K562 (cell line): ENCODE data around the gene SLC35B1. TPM values are rescaled to one million over a fixed set of nuclear protein-coding genes. Genes with fewer than 3 reads are reported as not detected.
A peak's percentile ranks its signal among the peaks of the same experiment; 100 is the strongest.

ENCODE experiments used
- BHLHE40 ChIP-seq: IDR thresholded peaks from 2 replicates; pipeline ENCODE4 v1.6.1; 2011; ENCODE audit warnings: low read length, improper control_type of control experiment
- CHD4 ChIP-seq: fragments of 200-600 bp; sonication (generic); IDR thresholded peaks from 3 replicates; pipeline ENCODE4 v1.6.1; 2012; ENCODE audit warnings: low read depth, mild to moderate bottlenecking, mixed read lengths, low read length, inconsistent platforms; ENCODE audit not compliant: insufficient read depth, insufficient replicate concordance, poor library complexity, severe bottlenecking
- DACH1 ChIP-seq: fragments of 450-650 bp; IDR thresholded peaks from 2 replicates; pipeline ENCODE4 v1.6.1; 2018; ENCODE audit not compliant: partially characterized antibody
- ELF2 ChIP-seq: fragments of 250-450 bp; sonication (Bioruptor Pico); IDR thresholded peaks from 2 replicates; pipeline ENCODE4 v1.5.0; 2021; ENCODE audit warnings: mild to moderate bottlenecking
- FOXA1 ChIP-seq: fragments of 450-650 bp; IDR thresholded peaks from 2 replicates; pipeline ENCODE4 v1.6.1; 2016; ENCODE audit warnings: mild to moderate bottlenecking, borderline replicate concordance
- GABPB2 ChIP-seq: fragments of 250-450 bp; sonication (Bioruptor Pico); conservative IDR thresholded peaks from 2 replicates; pipeline ENCODE4 v1.5.1; 2021; ENCODE audit warnings: mild to moderate bottlenecking
- JUNB ChIP-seq: fragments of 450-650 bp; formaldehyde crosslinking; conservative IDR thresholded peaks from 2 replicates; pipeline ENCODE4 v1.4.0; 2020; ENCODE audit warnings: mild to moderate bottlenecking
- POLR2A ChIP-seq: fragments of 450-650 bp; conservative IDR thresholded peaks from 2 replicates; pipeline ENCODE4 v1.6.1; 2016
- PTRF ChIP-seq: fragments of 450-650 bp; IDR thresholded peaks from 2 replicates; pipeline ENCODE4 v1.6.1; 2016; ENCODE audit warnings: mild to moderate bottlenecking, missing genetic modification characterization, missing compliant biosample characterization
- PTTG1 ChIP-seq: fragments of 450-650 bp; IDR thresholded peaks from 2 replicates; pipeline ENCODE4 v1.6.1; 2016; ENCODE audit warnings: low read depth, mild to moderate bottlenecking, missing genetic modification characterization, missing compliant biosample characterization
- RBM17 ChIP-seq: fragments of 200-400 bp; formaldehyde crosslinking; IDR thresholded peaks from 2 replicates; pipeline ENCODE4 v1.6.1; 2017; ENCODE audit warnings: low read depth, mild to moderate bottlenecking, low read length, borderline replicate concordance
- RFX7 ChIP-seq: fragments of 250-450 bp; sonication (Bioruptor Pico); IDR thresholded peaks from 2 replicates; pipeline ENCODE4 v1.5.1; 2021; ENCODE audit warnings: mild to moderate bottlenecking
- RHOXF2B ChIP-seq: fragments of 250-450 bp; sonication (Bioruptor Pico); conservative IDR thresholded peaks from 2 replicates; pipeline ENCODE4 v1.5.1; 2021
- SIX5 ChIP-seq, 2 experiments: IDR thresholded peaks; 2 replicates each; pipeline ENCODE4 v1.6.1; 2011; ENCODE audit warnings: low read length in 2 of 2, borderline replicate concordance in 1 of 2, low read depth in 1 of 2, mild to moderate bottlenecking in 1 of 2, moderate library complexity in 1 of 2; ENCODE audit not compliant: insufficient read depth in 1 of 2
- SMAD2 ChIP-seq: fragments of 150-350 bp; IDR thresholded peaks from 2 replicates; pipeline ENCODE4 v1.6.1; 2014; ENCODE audit warnings: low read depth, mild to moderate bottlenecking, low read length
- SREBF1 ChIP-seq: fragments of 150-350 bp; IDR thresholded peaks from 2 replicates; pipeline ENCODE4 v1.6.1; 2014; ENCODE audit warnings: antibody characterized with exemption, low read depth, low read length, borderline replicate concordance
- SUPT5H ChIP-seq: fragments of 450-650 bp; IDR thresholded peaks from 2 replicates; pipeline ENCODE4 v1.6.1; 2016
- TBL1XR1 ChIP-seq, 2 experiments: IDR thresholded peaks; 2 replicates each; pipeline ENCODE4 v1.6.1; 2012; ENCODE audit warnings: improper control_type of control experiment in 2 of 2, low read length in 2 of 2, mild to moderate bottlenecking in 1 of 2
- TCFL5 ChIP-seq: fragments of 250-450 bp; sonication (Bioruptor Pico); conservative IDR thresholded peaks from 2 replicates; pipeline ENCODE4 v1.6.1; 2021; ENCODE audit warnings: mild to moderate bottlenecking, moderate library complexity, matching md5 sums
- U2AF2 ChIP-seq: fragments of 200-400 bp; formaldehyde crosslinking; optimal IDR thresholded peaks from 2 replicates; pipeline ENCODE3; 2017; ENCODE audit warnings: low read depth, mild to moderate bottlenecking, low read length
- ZFPM2 ChIP-seq: fragments of 250-450 bp; sonication (Bioruptor Pico); IDR thresholded peaks from 2 replicates; pipeline ENCODE4 v1.5.1; 2022; ENCODE audit warnings: mild to moderate bottlenecking
- ZNF263 ChIP-seq: sonication (generic); formaldehyde crosslinking; IDR thresholded peaks from 2 replicates; pipeline ENCODE4 v1.8.0; 2022; ENCODE audit warnings: mild to moderate bottlenecking, missing genetic modification reagents, borderline replicate concordance
- ZNF3 ChIP-seq: fragments of 250-450 bp; sonication (Bioruptor Pico); IDR thresholded peaks from 2 replicates; pipeline ENCODE4 v1.5.0; 2021; ENCODE audit warnings: mild to moderate bottlenecking, moderate library complexity
- ZNF436 ChIP-seq: fragments of 250-450, 450-650 bp; sonication (Bioruptor Pico); formaldehyde crosslinking; IDR thresholded peaks from 2 replicates; pipeline ENCODE4 v1.7.0; 2020; ENCODE audit warnings: mild to moderate bottlenecking
- ZNF507 ChIP-seq: conservative IDR thresholded peaks from 2 replicates; pipeline ENCODE4 v1.6.1; 2017; ENCODE audit warnings: missing genetic modification characterization, missing compliant biosample characterization
- ZNF586 ChIP-seq: fragments of 450-650 bp; formaldehyde crosslinking; conservative IDR thresholded peaks from 2 replicates; pipeline ENCODE4 v1.4.0; 2020; ENCODE audit warnings: mild to moderate bottlenecking, moderate library complexity
- ZNF695 ChIP-seq: fragments of 450-650 bp; formaldehyde crosslinking; IDR thresholded peaks from 2 replicates; pipeline ENCODE4 v1.4.0; 2020; ENCODE audit warnings: mild to moderate bottlenecking, moderate library complexity
- ZNF696 ChIP-seq: fragments of 250-450 bp; sonication (Bioruptor Pico); conservative IDR thresholded peaks from 2 replicates; pipeline ENCODE4 v1.4.0; 2020; ENCODE audit warnings: mild to moderate bottlenecking, moderate library complexity
- ZSCAN29 ChIP-seq: fragments of 450-650 bp; IDR thresholded peaks from 2 replicates; pipeline ENCODE4 v1.6.1; 2017
- polyA plus RNA-seq, 8 experiments: library from polyadenylated mRNA; depleted of rRNA in 4 of 8; stranded (reverse) in 5 of 8; unstranded in 3 of 8; fragments of >200 nt; fragmentation: Nextera tagmentation in 2 of 8; fragmentation: Illumina TruSeq in 1 of 8; extraction: Ambion mirVana in 2 of 8; extraction: Trizol in 1 of 8; gene quantifications; 2 replicates each; pipeline versions ENCODE4 v1.2.1 to v1.2.3, GENCODE V29; 2011 to 2014; ENCODE audit warnings: inconsistent platforms in 1 of 8, missing spikeins in 1 of 8
- total RNA-seq, 7 experiments: library from RNA; depleted of rRNA in 6 of 7; stranded (reverse); fragments of >200 nt in 6 of 7; fragmentation: Illumina TruSeq in 2 of 7; extraction: Trizol in 2 of 7; gene quantifications; 2 replicates each; pipeline versions ENCODE4 v1.2.1 to v1.2.3, GENCODE V29; 2011 to 2021; ENCODE audit warnings: low replicate concordance in 1 of 7
- TF ChIP-seq, protein P1 (sequence below): fragments of 450-650 bp; IDR thresholded peaks from 2 replicates; pipeline ENCODE4 v1.6.1; 2018; ENCODE audit warnings: mild to moderate bottlenecking, low read depth; ENCODE audit not compliant: partially characterized antibody
- TF ChIP-seq, protein P2 (sequence below): sonication (generic); formaldehyde crosslinking; IDR thresholded peaks from 2 replicates; pipeline ENCODE4 v1.9.0; 2022; ENCODE audit warnings: mild to moderate bottlenecking, missing genetic modification reagents

Gene SLC35B1
- total and polyA plus RNA-seq, 9 of the 15 experiments (the other 6 are each of a cell fraction or from before 2014, with no cell fraction given): 51.4 to 87.9 (median 66.3) TPM

DNA sequence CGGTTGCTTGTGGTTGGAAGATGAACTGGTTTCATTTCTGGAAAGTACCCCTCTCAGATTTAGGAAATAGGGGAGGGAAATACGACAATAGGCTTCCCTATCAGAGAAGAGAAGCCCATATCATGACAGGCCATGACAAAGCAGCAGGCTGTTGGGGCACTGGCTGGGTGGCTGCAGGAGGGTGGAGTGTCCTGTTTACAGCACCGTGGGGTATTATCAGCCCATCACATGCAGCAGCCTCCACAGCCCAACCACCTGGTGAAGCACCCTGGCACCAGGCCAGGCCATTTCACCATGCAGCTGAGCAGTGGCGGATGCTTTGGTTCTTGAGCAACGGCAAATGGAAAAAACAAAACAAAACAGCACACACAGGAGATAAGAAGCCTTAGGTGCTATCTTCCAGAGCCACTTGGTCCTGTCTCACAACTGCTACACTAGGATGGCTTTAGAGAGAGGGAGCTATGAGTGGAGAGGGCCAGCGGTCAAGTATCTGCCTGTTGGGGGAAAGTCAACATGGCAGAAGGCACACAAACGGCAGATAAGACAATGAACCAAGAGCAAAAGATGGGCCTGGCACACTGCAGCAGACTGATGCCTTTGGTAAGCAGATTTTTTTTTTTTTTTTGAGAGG lies 32.0 kb upstream of the SLC35B1 start (continued):
- TF ChIP-seq PTTG1 (tag) (peak; percentile 67; the same call in 1 of the 2 replicates), SREBF1 (0 out of 2 replicates have a peak, but pooled peaks have one; percentile 31), TBL1XR1 (IDR thresholded peaks at IDR 0.05; ENCODE audit: low read length in 2 of 2) (peak; percentile 98), ZNF263 (CRISPR knock-in tag) (peak; percentile 15; the same call in 1 of the 2 replicates), DACH1 (peak; percentile 98), RHOXF2B (CRISPR knock-in tag) (no peak), ZNF436 (CRISPR knock-in tag) (no peak), CHD4 (no peak), BHLHE40 (peak; percentile 94), ZFPM2 (no peak), ZNF696 (no peak), SMAD2 (no peak), ZNF3 (CRISPR knock-in tag) (no peak), RFX7 (0 out of 2 replicates have a peak, but pooled peaks have one; percentile 36), ZNF695 (no peak), JUNB (no peak), FOXA1 (no peak), SIX5 (IDR thresholded peaks at IDR 0.05; ENCODE audit: borderline replicate concordance in 1 of 2, insufficient read depth in 1 of 2, low read depth in 1 of 2, low read length in 2 of 2) (no peak), GABPB2 (CRISPR knock-in tag) (no peak), TCFL5 (CRISPR knock-in tag) (peak; percentile 2; the same call in 1 of the 2 replicates), PTRF (tag) (no peak), RBM17 (no peak), SUPT5H (no peak; the same call in 1 of the 2 replicates), ZNF586 (CRISPR knock-in tag) (no peak), ZNF507 (tag) (no peak), POLR2A (peak; percentile 56; the same call in 1 of the 2 replicates), ZSCAN29 (0 out of 2 replicates have a peak, but pooled peaks have one; percentile 27), ELF2 (CRISPR knock-in tag) (no peak), U2AF2 (no peak)
- TF ChIP-seq, protein P1, sequence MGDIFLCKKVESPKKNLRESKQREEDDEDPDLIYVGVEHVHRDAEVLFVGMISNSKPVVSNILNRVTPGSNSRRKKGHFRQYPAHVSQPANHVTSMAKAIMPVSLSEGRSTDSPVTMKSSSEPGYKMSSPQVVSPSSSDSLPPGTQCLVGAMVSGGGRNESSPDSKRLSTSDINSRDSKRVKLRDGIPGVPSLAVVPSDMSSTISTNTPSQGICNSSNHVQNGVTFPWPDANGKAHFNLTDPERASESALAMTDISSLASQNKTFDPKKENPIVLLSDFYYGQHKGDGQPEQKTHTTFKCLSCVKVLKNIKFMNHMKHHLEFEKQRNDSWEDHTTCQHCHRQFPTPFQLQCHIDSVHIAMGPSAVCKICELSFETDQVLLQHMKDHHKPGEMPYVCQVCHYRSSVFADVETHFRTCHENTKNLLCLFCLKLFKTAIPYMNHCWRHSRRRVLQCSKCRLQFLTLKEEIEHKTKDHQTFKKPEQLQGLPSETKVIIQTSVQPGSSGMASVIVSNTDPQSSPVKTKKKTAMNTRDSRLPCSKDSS: no peak
- TF ChIP-seq, protein P2, sequence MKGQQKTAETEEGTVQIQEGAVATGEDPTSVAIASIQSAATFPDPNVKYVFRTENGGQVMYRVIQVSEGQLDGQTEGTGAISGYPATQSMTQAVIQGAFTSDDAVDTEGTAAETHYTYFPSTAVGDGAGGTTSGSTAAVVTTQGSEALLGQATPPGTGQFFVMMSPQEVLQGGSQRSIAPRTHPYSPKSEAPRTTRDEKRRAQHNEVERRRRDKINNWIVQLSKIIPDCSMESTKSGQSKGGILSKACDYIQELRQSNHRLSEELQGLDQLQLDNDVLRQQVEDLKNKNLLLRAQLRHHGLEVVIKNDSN (CRISPR knock-in tag): peak; percentile 79
